Glomerular visceral epithelial cell (primary cell): ENCODE measurements around the gene BTBD18.
A peak's percentile ranks its signal among the peaks of the same experiment; 100 is the strongest.
"Not testable (repeated sequence)": the region's sequence is repeated elsewhere in the genome, so short reads cannot be mapped to it uniquely, and the experiment has no call there.

Source experiments
- DNase-seq: peaks from one replicate; pipeline ENCODE4 v3.0.0-alpha.2; 2016; ENCODE audit errors: extremely low spot score

BTBD18 gene

DNA sequence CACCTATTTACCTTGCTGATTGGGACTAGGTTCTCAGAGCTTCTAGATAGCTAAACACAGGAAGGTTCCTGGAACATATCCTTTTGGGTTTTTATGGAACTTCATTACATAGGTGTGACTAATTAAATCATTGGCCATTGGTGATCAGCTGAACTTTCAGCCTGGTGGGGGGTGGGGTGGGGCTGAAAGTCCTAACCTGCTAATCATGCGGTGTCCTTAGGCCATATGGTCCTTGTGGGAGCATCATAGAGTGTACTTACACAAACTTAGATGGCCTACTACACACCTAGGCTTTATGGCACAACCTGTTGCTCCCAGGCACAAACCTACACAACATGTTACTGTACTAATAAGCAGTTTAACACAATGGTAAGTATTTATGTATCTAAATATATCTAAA is 19.0 kb downstream of the BTBD18 start:
- DNase-seq = no peak

DNA sequence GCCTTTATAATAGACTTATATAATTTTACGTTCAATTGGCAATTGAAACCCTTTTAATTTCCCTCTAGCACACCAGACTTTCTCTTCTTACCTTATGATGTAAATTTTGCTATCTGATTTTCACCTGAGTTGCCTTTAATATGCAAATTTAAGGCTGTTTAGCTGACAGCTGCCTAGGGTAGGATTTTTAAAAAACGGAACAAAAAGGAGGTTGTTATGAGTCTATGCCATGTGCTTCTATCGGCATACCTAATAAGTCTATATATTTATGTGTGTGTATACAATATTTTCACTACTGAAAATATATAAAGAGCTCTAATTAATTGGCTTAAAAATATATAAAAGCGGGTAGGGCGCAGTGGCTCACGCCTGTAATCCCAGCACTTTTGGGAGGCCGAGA is 22.1 kb downstream of the BTBD18 start:
- no peak for DNase-seq

GRCh38 chr11:57728829-57729228 is 22.8 kb downstream of the BTBD18 start:
- no peak for DNase-seq

- no peak for DNase-seq
Measured at GRCh38 chr11:57727185-57727584, 24.4 kb downstream of the BTBD18 start.

- DNase-seq = not testable (repeated sequence)
Measured at GRCh38 chr11:57716726-57717125, 34.9 kb downstream of the BTBD18 start.

- DNase-seq = no peak
Measured at GRCh38 chr11:57713835-57714234, 37.8 kb downstream of the BTBD18 start.

DNA sequence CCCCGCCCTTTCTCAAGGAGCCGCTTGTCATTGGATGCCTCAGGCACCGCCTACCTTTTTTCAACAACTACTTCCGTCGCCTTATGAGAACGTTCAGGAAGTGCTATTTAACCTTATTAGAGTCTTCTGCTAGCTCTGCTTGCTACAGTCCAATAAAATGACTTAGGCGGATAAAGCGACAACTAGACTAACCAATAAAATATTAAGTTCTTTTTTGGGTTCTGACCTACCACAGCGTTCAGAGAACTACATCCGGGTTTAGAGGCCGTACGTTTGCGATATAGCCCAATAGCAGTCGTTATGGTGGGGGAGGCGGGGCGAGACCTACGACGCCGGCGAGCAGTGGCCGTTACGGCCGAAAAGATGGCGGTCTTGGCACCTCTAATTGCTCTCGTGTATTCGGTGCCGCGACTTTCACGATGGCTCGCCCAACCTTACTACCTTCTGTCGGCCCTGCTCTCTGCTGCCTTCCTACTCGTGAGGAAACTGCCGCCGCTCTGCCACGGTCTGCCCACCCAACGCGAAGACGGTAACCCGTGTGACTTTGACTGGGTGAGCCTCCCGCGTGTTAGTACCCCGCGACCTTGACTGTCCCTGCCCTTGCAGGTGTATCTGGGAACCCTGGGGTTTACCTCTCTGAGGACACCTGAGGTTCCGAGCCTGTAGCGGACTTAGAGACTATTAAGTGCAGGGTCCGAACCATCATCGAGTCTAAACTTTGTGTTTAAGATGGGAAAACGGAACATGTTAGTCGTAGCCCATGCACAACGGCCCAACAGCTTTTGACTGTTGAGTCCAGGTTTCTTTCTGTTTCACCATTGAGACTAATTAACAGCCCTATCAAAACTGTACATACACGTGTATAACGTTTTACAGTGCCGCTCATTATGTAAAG is 39.1 kb downstream of the BTBD18 start, which contains the start of gene TMX2:
Gene TMX2, plus strand, starts transcription at position 338 of the 895 bp plus-strand sequence. Its CDS starts 26 bp downstream, at position 364.
- DNase-seq = peak; percentile 98

- peak; percentile 90 for DNase-seq
Measured at GRCh38 chr11:57711414-57712255, 40.0 kb downstream of the BTBD18 start, which contains the start of gene MED19. Gene MED19 (minus strand): TSS chr11:57712215. CDS start chr11:57712179, 36 bp downstream.

GRCh38 chr11:57709802-57710367 is 41.7 kb downstream of the BTBD18 start:
- DNase-seq = no peak

- not testable (repeated sequence) for DNase-seq
Measured at GRCh38 chr11:57705432-57705831, 46.2 kb downstream of the BTBD18 start.

- DNase-seq = no peak
Measured at GRCh38 chr11:57704932-57705331, 46.7 kb downstream of the BTBD18 start.

DNA sequence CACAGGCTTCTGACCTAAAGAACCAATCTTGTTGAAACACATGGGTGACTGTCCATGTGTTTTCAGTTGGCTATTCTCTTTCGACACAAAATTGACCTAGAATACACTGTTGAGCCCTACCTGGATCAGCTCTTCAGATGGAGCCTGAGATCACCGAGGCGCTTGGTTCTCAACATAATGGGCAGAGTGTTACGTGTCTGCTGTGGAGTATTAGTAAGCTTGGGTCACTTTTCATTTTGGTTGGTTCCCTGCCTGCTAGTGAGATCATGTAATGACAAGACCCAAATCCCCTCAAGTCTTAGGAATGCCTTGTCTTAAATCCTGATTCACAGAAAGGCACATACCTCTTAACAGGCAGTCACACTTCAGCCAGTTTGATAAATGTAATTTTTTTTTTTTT is 48.3 kb downstream of the BTBD18 start:
- DNase-seq = no peak

- DNase-seq = no peak
Measured at GRCh38 chr11:57700425-57700824, 51.2 kb downstream of the BTBD18 start.

GRCh38 chr11:57699813-57700212 is 51.8 kb downstream of the BTBD18 start:
- no peak for DNase-seq

- no peak for DNase-seq
Measured at GRCh38 chr11:57698843-57699365, 52.7 kb downstream of the BTBD18 start.
